Middle frontal gyrus (tissue), 1 donor: Measurements from ENCODE around the gene COX6A1.
"Not testable (repeated sequence)": the region's sequence is repeated elsewhere in the genome, so short reads cannot be mapped to it uniquely, and the experiment has no call there.

Experiments used
- DNase-seq: peaks from one replicate; pipeline ENCODE4 v3.0.0-alpha.2; 2015; ENCODE audit warnings: low spot score; ENCODE audit errors: extremely low spot score

Gene COX6A1

GRCh38 chr12:120428597-120429229, 9.2 kb upstream of the COX6A1 start:
- DNase-seq = no peak

GRCh38 chr12:120429368-120429767, 8.5 kb upstream of the COX6A1 start:
- DNase-seq = no peak

DNA sequence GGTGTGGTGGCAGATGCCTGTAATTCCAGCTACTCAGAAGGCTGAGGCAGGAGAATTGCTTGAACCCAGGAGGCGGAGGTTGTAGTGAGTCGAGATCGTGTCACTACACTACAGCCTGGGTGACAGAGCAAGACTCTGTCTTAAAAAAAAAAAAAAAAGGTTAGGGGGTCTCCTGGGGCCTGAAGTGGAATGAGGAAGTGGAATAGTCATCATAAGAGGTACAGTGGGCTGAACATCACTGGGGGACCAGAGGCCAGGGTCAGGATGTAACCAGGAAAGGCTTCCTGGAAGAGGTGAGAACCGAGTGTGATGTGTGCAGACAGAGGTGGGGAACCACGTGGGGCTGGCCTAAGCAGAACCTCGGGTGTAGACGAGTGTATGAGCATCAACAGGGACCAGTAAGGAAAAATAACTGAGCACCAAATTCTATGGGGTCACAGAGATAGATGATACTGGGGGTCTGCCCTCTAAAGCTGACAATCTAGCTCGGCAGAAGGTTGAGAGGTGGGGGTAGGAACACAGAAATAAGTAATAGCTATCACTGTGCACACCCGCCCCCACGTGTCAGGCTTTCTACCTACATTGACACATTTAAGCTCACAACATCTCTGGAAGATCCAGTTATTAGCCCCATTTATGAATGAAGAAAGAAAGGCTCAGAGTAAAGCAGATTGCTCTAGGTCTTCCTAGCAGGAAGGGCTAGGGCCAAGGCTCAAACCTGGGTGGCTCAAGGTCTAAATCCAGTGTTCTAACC, 5.0 kb upstream of the COX6A1 start:
- DNase-seq = no peak

- no peak for DNase-seq
Measured at GRCh38 chr12:120438495-120439198, 734 bp downstream of the COX6A1 start.

GRCh38 chr12:120439646-120440247, 1.8 kb downstream of the COX6A1 start:
- no peak for DNase-seq

GRCh38 chr12:120444676-120445075, 6.8 kb downstream of the COX6A1 start:
- DNase-seq = no peak

- DNase-seq = peak; percentile 78
Measured at GRCh38 chr12:120445911-120446843, 8.3 kb downstream of the COX6A1 start, which contains the start of the genes GATC and TRIAP1. GATC (plus strand) TSS chr12:120446444; CDS start chr12:120446481, 37 bp downstream. TRIAP1 (minus strand) TSS chr12:120446384; CDS start chr12:120446372, 12 bp downstream.

GRCh38 chr12:120446844-120447178, 8.9 kb downstream of the COX6A1 start:
- not testable (repeated sequence) for DNase-seq

DNA sequence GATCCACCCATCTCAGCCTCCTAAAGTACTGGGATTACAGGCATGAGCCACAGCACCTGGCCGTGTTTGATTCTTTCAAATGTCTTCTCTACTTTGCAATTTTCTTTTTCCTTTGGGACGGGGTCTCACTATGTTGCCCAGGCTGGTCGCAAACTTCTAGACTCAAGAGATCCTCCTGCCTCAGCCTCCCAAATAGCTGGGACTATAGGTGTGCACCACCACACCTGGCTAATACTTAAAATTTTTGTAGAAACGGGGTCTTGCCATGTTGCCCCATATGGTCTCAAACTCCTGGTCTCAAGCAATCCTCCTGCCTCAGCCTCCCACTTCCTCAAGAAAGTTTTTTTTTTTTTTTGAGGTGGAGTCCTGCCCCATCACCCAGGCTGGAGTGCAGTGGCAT, 10.1 kb downstream of the COX6A1 start:
- no peak for DNase-seq

DNA sequence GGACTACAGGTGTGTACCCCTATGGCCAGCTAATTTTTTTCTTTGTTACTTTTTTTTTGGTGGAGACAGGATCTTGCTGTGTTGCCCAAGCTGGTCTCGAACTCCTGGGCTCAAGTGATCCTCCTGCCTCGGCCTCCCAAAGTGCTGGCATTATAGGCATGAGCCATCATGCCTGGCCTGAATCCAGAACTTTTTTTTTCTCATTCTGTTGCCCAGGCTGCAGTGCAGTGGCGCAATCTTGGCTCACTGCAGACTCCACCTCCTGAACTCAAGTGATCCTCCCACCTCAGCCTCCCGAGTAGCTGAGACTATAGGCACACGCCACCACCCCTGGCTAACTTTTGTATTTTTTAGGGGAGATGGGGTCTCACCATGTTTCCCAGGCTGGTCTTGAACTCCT, 14.6 kb downstream of the COX6A1 start:
- not testable (repeated sequence) for DNase-seq

DNA sequence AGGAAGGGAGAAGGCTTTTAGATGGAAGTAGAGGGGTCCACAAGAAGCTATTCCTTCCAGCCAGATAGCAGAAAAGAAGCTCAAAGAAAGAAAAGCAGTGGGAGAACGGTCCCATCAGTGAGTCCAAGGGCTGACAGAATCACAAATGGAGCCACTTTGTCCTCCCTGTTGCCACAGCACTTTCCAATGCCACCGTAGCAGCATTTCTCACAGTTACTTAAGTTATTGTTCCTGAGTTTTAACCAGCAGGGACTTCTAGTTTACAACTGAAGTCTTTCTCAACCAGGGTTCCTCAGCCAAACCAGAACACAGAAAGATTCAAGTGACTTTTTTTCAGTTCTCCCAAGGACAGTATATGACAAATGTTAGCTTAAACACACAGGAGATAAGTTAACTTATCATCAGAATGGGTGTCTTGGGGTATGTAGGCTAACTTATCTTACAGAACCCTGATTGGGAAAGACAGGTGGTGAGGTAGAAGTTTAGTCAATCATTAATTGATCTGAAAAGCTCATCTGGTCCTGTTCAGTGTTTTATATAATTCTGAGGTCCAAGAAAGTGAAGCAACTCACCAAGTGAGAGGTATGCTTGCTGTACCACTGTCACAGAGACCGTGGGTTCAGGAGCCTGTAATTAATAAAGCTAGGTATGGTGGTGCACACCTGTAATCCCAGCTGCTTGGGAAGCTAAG, 15.3 kb downstream of the COX6A1 start:
- no peak for DNase-seq

- no peak for DNase-seq
Measured at GRCh38 chr12:120453977-120454376, 16.1 kb downstream of the COX6A1 start.

DNA sequence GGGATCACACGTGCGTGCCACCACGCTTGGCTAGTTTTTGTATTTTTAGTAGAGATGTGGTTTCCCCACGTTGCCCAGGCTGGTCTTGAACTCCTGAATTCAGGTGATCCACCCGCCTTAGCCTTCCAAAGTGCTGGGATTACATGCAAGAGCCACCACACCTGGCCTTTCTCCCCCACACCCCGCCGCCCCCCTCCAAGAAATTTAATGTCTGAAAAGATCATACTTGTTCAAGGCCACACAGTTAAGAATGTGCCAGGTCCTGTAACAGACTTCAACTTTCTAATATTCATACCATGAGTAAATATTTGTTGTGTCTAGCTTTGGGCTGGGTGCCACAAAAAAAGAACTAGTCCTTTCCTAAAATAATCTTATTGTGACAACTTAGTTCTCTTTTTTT, 17.4 kb downstream of the COX6A1 start:
- DNase-seq = no peak

DNA sequence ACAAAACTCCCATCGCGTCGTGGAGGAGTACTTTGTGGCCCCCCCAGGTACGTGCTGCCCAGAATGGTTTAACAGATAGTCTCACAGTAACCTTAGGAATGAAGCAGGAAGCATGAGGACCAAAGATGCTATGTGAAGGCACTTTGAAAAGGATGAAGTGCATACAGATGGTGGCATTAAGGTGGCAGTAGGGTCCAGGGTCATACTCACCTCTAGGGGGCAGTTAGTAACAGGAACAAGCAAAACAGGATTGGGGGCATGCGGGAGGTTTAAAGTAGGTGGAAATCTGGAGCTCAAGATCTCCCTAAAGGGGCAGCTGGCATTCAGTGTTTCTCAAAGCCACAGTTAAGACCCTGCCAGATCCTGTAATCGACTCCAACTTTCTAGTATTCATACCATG, 19.2 kb downstream of the COX6A1 start:
- DNase-seq = no peak

- DNase-seq = no peak
Measured at GRCh38 chr12:120460157-120460556, 22.2 kb downstream of the COX6A1 start.

DNA sequence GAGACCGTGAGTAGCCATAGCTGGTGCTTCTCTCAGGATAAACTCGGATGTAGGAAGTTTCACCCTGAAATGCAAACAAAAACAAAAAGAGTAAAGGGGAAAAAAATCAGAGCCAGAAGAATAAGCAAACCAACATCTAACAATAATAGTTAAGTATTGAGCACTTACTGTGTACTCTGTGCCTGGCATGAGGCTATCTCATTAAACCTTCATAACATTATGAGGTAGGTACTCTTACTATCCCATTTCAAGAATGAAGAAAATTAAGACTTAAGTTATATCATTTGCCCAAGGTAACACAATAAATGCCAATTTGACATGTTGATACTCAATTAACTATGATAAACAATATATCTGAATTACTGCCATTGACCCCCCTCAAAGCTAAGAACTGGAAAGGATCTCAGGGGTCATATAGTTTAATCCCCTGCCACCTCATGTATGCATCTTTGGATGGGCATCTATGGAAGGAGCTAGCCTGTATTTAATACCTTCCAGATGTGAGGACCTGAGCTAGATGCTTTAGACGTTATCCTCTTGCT, 24.3 kb downstream of the COX6A1 start:
- DNase-seq = no peak

DNA sequence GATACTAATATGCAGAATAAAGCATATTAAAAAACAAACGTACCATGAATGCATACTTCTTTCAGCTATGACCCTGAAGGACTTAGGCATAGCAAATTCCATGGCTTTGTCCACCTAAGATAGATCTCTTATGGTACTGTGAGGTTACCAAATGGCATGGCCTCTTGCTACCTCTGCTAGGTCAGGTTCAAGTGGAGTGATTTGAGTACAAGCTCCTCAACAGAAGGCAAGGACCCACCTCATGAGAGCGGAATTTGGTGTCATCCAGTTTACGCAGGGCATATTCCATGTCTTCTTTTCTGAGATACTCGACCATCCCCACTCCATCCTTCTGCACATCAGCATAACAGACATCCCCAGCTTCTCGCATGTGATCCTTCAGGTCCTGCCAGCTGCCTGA, 25.8 kb downstream of the COX6A1 start:
- no peak for DNase-seq

GRCh38 chr12:120465756-120466155, 27.8 kb downstream of the COX6A1 start:
- no peak for DNase-seq

DNA sequence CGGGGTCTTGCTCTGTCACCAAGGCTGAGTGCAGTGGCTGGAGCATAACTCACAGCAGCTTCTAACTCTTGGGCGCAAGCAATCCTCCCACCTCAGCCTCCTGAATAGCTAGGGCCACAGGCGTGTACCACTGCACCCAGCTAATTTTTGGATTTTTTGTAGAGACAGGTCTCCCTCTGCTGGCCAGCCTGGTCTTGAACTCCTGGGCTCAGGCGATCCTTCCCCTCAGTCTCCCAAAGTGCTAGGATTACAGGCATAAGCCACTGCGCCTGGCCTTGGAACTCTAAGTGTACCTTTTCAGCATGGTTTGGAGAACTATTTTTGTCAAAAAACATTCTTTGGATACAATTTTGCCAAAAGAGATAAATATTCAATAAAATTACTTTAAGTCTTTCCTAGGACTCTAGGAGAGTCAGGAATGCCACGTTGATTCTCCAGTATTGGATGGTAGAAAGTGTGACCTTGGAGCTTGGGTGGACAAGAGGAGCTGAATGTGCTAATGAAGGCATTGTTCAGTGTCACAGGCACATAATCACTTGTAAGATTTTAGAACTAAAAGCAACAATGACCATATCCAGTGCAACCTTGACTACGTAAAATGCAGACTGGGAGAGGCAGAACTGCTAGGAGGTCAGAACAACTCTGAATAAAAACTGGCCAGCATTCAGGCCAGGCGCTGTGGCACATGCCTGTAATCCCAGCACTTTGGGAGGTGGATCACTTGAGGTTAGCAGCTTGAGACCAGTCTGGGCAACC, 28.8 kb downstream of the COX6A1 start:
- DNase-seq = peak; percentile 16
